ENCODE results near the gene TRIM66. TPM values are rescaled to one million over a fixed set of nuclear protein-coding genes. Genes with fewer than 3 reads are reported as not detected.

The TRIM66 gene
- total and polyA plus RNA-seq, 2 of the 8 experiments (the other 6 are each of a cell fraction or from before 2014, with no cell fraction given): 3.1 to 3.5 TPM

GRCh38 chr11:8709002-8709672 is 26.7 kb upstream of the TRIM66 start:
- no peak for FAIRE-seq
- TF ChIP-seq SRF (IDR thresholded peaks at IDR 0.05; ENCODE audit: low read depth, low read length) (peak; percentile 97), RAD21 (IDR thresholded peaks at IDR 0.05 in 1 of 2, conservative IDR thresholded peaks at IDR 0.05 in 1 of 2; ENCODE audit: low read depth in 2 of 2, low read length in 2 of 2) (peak in 1 of 2 experiments; percentile 8; a peak in 1 of 4 replicates), TBP (IDR thresholded peaks at IDR 0.05; ENCODE audit: low read depth, low read length) (peak; percentile 47; the same call in 1 of the 2 replicates), TCF12 (IDR thresholded peaks at IDR 0.05; ENCODE audit: low read depth, low read length) (0 out of 2 replicates have a peak, but pooled peaks have one; percentile 15), MAX (IDR thresholded peaks at IDR 0.05) (0 out of 2 replicates have a peak, but pooled peaks have one; percentile 24), CREB1 (IDR thresholded peaks at IDR 0.05) (0 out of 2 replicates have a peak, but pooled peaks have one; percentile 18), NRF1 (IDR thresholded peaks at IDR 0.05; ENCODE audit: low read depth, low read length) (no peak), EP300 (IDR thresholded peaks at IDR 0.05; ENCODE audit: borderline replicate concordance in 1 of 2, low read depth in 2 of 2, low read length in 2 of 2) (peak in 1 of 2 experiments; percentile 13; a peak in 1 of 3 replicates), SP2 (IDR thresholded peaks at IDR 0.05; ENCODE audit: low read length) (no peak), POLR2A (IDR thresholded peaks at IDR 0.05; ENCODE audit: control extremely low read depth in 1 of 2, low read depth in 2 of 2, low read length in 2 of 2) (peak in 1 of 2 experiments; percentile 61; a peak in 1 of 3 replicates), POLR2AphosphoS5 (IDR thresholded peaks at IDR 0.05; ENCODE audit: low read depth, low read length) (peak; percentile 36; the same call in 1 of the 2 replicates), CEBPB (IDR thresholded peaks at IDR 0.05; ENCODE audit: low read depth, low read length) (no peak)

More at GRCh38 chr11:8709002-8709672, 26.7 kb upstream of the TRIM66 start:
- Histone ChIP-seq H4K91ac (replicated peaks; ENCODE audit: insufficient read length, low read length) (no peak overlapping the region), H3K4me1 (replicated peaks in 1 of 4; ENCODE audit: control insufficient read depth in 3 of 4, insufficient read depth in 4 of 4, low read length in 3 of 4) (peaks cover 0 to 7% (median 6%) of the 10 kb centered on the region in 4 experiments; a peak in 4 of 7 replicates), H2BK15ac (ENCODE audit: low read length) (0 out of 2 replicates have a peak overlapping the region, but pooled peaks have one; percentile 40), H3K27me3 (replicated peaks in 1 of 4; ENCODE audit: control insufficient read depth in 3 of 4, extremely low read depth in 1 of 4, insufficient read depth in 3 of 4, low read length in 3 of 4) (no peaks in the 10 kb centered on the region), H3K79me2 (ENCODE audit: control insufficient read depth in 1 of 2, insufficient read depth in 2 of 2, low read length in 2 of 2) (no peaks in the 10 kb centered on the region), H3K23me2 (ENCODE audit: low read depth, low read length) (no peaks in the 10 kb centered on the region), H2BK20ac (ENCODE audit: low read length) (0 out of 2 replicates have a peak overlapping the region, but pooled peaks have one; percentile 9), H3K79me1 (ENCODE audit: low read depth, low read length) (no peaks in the 10 kb centered on the region), H3K36me3 (ENCODE audit: control insufficient read depth in 2 of 4, insufficient read depth in 4 of 4, low read length in 3 of 4) (no peaks in the 10 kb centered on the region; a peak in 1 of 8 replicates), H4K8ac (ENCODE audit: extremely low read depth, insufficient read depth, low read length) (peak overlapping the region; percentile 46; the same call in 1 of the 2 replicates), H3K4ac (replicated peaks; ENCODE audit: insufficient read length, low read depth, low read length) (no peak overlapping the region), H2AFZ (ENCODE audit: low read length) (no peak overlapping the region), H3K4me2 (ENCODE audit: insufficient read depth in 1 of 2, low read depth in 2 of 2, low read length in 2 of 2) (peak overlapping the region in 1 of 2 experiments; percentile 12; a peak in 1 of 4 replicates), H2BK12ac (ENCODE audit: low read depth, low read length) (0 out of 2 replicates have a peak overlapping the region, but pooled peaks have one; percentile 41), H3K23ac (ENCODE audit: insufficient read length) (no peak overlapping the region), H4K5ac (ENCODE audit: insufficient read length, low read depth, low read length) (no peak overlapping the region), H3K56ac (replicated peaks; ENCODE audit: insufficient read length, low read depth, low read length) (no peak overlapping the region), H3K18ac (ENCODE audit: extremely low read depth, low read length) (peak overlapping the region; percentile 62), H2BK120ac (replicated peaks; ENCODE audit: low read depth, low read length) (no peak overlapping the region), H3K27ac (ENCODE audit: low read depth, low read length) (peak overlapping the region; percentile 75; the same call in 1 of the 2 replicates), H4K20me1 (replicated peaks in 1 of 2; ENCODE audit: control insufficient read depth in 1 of 2, insufficient read depth in 2 of 2, low read length in 2 of 2) (no peaks in the 10 kb centered on the region), H2AK5ac (ENCODE audit: low read depth, low read length) (no peak overlapping the region), H2BK5ac (ENCODE audit: low read depth, low read length) (no peak overlapping the region), H3K14ac (ENCODE audit: insufficient read length) (no peak overlapping the region), H3K4me3 (ENCODE audit: extremely low read depth in 1 of 4, insufficient read depth in 2 of 4, low read depth in 3 of 4, low read length in 4 of 4) (no peak overlapping the region), H3K9ac (replicated peaks in 1 of 4; ENCODE audit: extremely low read depth in 1 of 4, low read depth in 3 of 4, low read length in 3 of 4) (peak overlapping the region in 1 of 4 experiments; percentile 29; a peak in 2 of 7 replicates), H3K9me3 (ENCODE audit: insufficient read depth in 2 of 2, low read depth in 1 of 2, low read length in 1 of 2) (no peaks in the 10 kb centered on the region)
- ChIA-PET CTCF (ENCODE audit: partially characterized antibody) (interaction anchor here (1.0 to 1.8 kb wide), 6 partner anchors 9 to 202 kb away, joined by 3 to 6 read pairs (median 4); partner anchors contain the start of gene AKIP1), POLR2A (ENCODE audit: partially characterized antibody) (interaction anchor here (0.8 to 3.2 kb wide), 5 partner anchors 9 to 20 kb away, joined by 3 to 18 read pairs (median 6); no protein-coding TSS in a partner anchor)
- WGBS, 2 experiments (ENCODE audit: extremely low coverage in 1 of 2, insufficient coverage in 1 of 2, insufficient read length in 1 of 2, insufficient replicate concordance in 2 of 2, low coverage in 1 of 2, low lambda C conversion rate in 2 of 2, missing lambda C conversion rate in 1 of 2): 69% methylated on average over 12 of the region's 12 CpGs; no CpG with 5 or more reads in 1 of the 2 experiments
- no peak for DNase-seq (ENCODE audit: low read depth in 1 of 2, low spot score in 2 of 2)
